Measurements from ENCODE around the gene SH3GL1. TPM values are rescaled to one million over a fixed set of nuclear protein-coding genes. Genes with fewer than 3 reads are reported as not detected.
A peak's percentile ranks its signal among the peaks of the same experiment; 100 is the strongest.

The SH3GL1 gene
- total RNA-seq, 1 donor from 2014 or later, result 95.3 TPM

DNA sequence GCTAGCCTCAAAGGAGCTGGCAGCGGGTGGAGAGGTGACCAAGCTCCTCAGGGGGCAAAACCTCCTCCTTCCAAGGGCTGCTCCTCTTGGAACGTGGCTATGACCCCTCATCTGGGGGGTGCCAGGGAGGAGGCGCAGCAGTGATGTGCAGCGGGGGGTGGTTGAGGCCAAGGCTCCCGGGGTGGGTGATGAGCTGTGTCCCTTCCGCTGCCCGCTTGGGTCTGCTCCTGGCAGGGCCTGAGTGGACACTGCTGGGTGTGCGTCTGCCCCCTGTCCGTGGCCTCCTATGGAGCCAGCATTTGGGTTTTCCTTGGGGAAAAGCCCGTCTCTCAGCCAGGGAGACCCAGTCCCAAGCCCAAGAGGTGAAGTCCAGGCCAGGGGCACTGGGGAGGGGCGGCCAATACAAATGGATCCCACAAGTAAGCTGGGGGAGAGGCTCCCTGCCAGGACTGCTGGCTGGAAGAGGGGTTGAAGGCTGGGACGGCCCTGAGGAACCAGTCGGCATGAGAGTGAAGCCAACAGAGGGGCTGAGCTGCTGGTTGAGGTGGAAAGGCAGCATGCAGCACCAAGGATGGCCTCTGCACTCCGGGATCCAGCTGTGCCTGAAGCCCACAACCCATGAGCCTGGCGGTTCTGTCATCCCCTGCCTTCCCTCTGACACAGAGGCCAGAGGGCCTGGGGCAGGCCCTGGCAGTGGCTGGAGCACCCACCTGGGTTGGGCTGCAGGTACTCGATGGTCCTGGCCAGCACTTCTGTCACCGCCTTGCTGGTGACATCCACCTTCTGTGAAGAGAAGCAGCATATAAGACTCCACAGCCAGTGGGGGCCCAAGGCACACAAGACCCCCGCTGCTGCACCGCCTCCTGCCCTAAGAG is 34.3 kb downstream of the SH3GL1 start:
- no peak overlapping the region for H3K27ac Mint-ChIP-seq (ENCODE audit: unreplicated experiment)
- H3K36me3 Mint-ChIP-seq (ENCODE audit: low read depth), result peaks cover 2% of the 10 kb centered on the region
- no peak overlapping the region for H3K4me3 Mint-ChIP-seq
- H3K9me3 Mint-ChIP-seq, result no peaks in the 10 kb centered on the region
- peaks cover 17% of the 10 kb centered on the region for H3K4me1 Mint-ChIP-seq
- peaks cover 7% of the 10 kb centered on the region for H3K27me3 Mint-ChIP-seq (ENCODE audit: low read depth)
- no peak for DNase-seq (ENCODE audit: low read depth, low spot score)
- no peak for TF ChIP-seq CTCF (conservative IDR thresholded peaks at IDR 0.05)

DNA sequence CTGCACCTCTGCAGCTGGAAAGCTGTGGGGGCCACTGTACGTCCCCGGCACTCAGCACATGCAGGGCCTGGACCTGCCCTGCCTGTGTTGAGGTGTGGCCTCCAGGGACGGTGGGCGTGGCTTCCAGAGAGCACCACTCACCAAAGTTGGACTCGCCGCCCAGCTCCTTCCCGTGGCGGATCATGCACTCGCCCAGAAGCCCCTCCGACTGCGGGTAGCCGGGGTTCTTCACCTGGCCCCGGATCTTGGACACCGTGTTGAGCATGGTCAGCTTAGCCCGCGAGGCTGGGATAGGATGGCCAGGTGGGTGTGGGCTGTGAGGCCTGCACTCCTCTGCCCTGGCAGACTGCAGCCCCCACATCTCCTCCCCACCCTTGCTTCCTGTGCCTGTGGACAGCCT is 35.0 kb downstream of the SH3GL1 start:
- Mint-ChIP-seq H3K9me3 (no peaks in the 10 kb centered on the region), H3K27ac (ENCODE audit: unreplicated experiment) (no peak overlapping the region), H3K4me1 (peaks cover 17% of the 10 kb centered on the region), H3K27me3 (ENCODE audit: low read depth) (peaks cover 10% of the 10 kb centered on the region), H3K4me3 (no peak overlapping the region), H3K36me3 (ENCODE audit: low read depth) (peaks cover 2% of the 10 kb centered on the region)
- TF ChIP-seq CTCF (conservative IDR thresholded peaks at IDR 0.05), result no peak
- no peak for DNase-seq (ENCODE audit: low read depth, low spot score)

DNA sequence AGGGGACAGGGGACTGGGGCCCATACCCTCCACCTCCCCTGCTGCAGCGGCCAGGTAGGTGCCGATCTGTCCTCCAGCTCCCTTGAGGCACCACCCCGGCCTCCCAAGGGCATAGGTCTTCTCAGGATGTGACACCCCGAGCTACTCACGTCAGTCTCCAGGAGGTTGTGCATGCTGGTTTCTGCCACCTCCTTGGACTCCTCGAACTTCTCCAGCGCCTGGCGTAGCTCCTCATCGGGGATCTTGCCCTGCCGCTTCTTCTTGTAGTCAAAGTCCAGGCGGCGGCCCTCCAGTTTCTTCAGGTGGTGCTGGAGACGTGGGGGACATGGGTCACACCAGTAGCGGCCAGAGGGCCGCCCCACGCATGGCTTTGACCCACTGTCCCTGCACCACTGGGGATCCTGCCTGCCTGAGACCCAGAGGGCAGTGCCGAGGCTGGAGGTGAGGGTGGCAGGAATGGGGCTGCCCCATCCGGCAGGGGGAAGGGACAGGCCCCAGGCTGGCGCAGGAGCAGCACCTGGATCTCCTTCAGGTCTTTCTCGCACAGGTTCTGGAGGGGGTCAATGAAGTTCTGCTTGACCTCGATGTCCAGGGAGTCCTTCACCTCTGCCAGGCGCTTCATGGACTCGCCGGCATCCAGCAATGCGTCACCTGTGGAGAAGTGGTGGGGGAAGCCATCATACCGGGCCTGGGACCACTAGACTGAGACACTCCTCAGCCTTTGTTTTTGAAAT is 36.6 kb downstream of the SH3GL1 start:
- peaks cover 12% of the 10 kb centered on the region for H3K27me3 Mint-ChIP-seq (ENCODE audit: low read depth)
- peaks cover 12% of the 10 kb centered on the region for H3K4me1 Mint-ChIP-seq
- peak overlapping the region; percentile 54 for H3K4me3 Mint-ChIP-seq
- no peak for TF ChIP-seq CTCF (conservative IDR thresholded peaks at IDR 0.05)
- DNase-seq (ENCODE audit: low read depth, low spot score), result no peak
- peaks cover 2% of the 10 kb centered on the region for H3K36me3 Mint-ChIP-seq (ENCODE audit: low read depth)
- no peaks in the 10 kb centered on the region for H3K9me3 Mint-ChIP-seq
- H3K27ac Mint-ChIP-seq (ENCODE audit: unreplicated experiment), result no peak overlapping the region

- no peak for DNase-seq (ENCODE audit: low read depth, low spot score)
- no peaks in the 10 kb centered on the region for H3K9me3 Mint-ChIP-seq
- no peak overlapping the region for H3K27ac Mint-ChIP-seq (ENCODE audit: unreplicated experiment)
Measured at GRCh38 chr19:4362831-4363545, 37.4 kb downstream of the SH3GL1 start.

More at GRCh38 chr19:4362831-4363545, 37.4 kb downstream of the SH3GL1 start:
- peaks cover 10% of the 10 kb centered on the region for H3K27me3 Mint-ChIP-seq (ENCODE audit: low read depth)
- H3K4me1 Mint-ChIP-seq, result peaks cover 8% of the 10 kb centered on the region
- peak overlapping the region; percentile 54 for H3K4me3 Mint-ChIP-seq
- TF ChIP-seq CTCF (conservative IDR thresholded peaks at IDR 0.05), result peak; percentile 24
- peaks cover 2% of the 10 kb centered on the region for H3K36me3 Mint-ChIP-seq (ENCODE audit: low read depth)
